GM23338 (cell line): Measurements from ENCODE around the gene TTC28. TPM values are rescaled to one million over a fixed set of nuclear protein-coding genes. Genes with fewer than 3 reads are reported as not detected.

Source experiments
- ATAC-seq: fragments of 200-7000 bp; cut with Tn5 transposase; 3 replicates; pipeline ENCODE4 v1.9.1; 2020
- DNase-seq: peaks from one replicate; pipeline ENCODE4 v3.0.0-alpha.2; 2015; ENCODE audit warnings: low spot score
- H2AFZ ChIP-seq: fragments of 200-600 bp; sonication (generic); 2 replicates; pipeline ENCODE4 v1.8.0; 2016; ENCODE audit warnings: antibody characterized with exemption, mild to moderate bottlenecking, moderate library complexity
- H3F3A ChIP-seq: fragments of 200-600 bp; sonication (generic); replicated peaks from 2 replicates; pipeline ENCODE4 v1.8.0; 2017; ENCODE audit warnings: antibody characterized with exemption, mixed run types, low read depth
- H3K27ac ChIP-seq: fragments of 200-600 bp; sonication (generic); 2 replicates; pipeline ENCODE4 v1.6.1; 2016; ENCODE audit warnings: low read depth
- H3K27me3 ChIP-seq: fragments of 200-600 bp; sonication (generic); 2 replicates; pipeline ENCODE4 v1.8.0; 2016; ENCODE audit warnings: mild to moderate bottlenecking, mixed run types, moderate library complexity; ENCODE audit not compliant: insufficient read depth
- H3K36me3 ChIP-seq: fragments of 200-600 bp; sonication (generic); 2 replicates; pipeline ENCODE4 v1.8.0; 2016; ENCODE audit warnings: mild to moderate bottlenecking; ENCODE audit not compliant: insufficient read depth
- H3K4me1 ChIP-seq: fragments of 200-600 bp; sonication (generic); 2 replicates; pipeline ENCODE4 v1.8.0; 2016; ENCODE audit warnings: mild to moderate bottlenecking, moderate library complexity; ENCODE audit not compliant: insufficient read depth
- H3K4me2 ChIP-seq: fragments of 200-600 bp; sonication (generic); 2 replicates; pipeline ENCODE4 v1.7.1; 2017; ENCODE audit warnings: mixed run types
- H3K4me3 ChIP-seq: fragments of 200-600 bp; sonication (generic); 2 replicates; pipeline ENCODE4 v1.6.1; 2016; ENCODE audit warnings: mixed run types
- H3K79me2 ChIP-seq: fragments of 200-600 bp; sonication (generic); replicated peaks from 2 replicates; pipeline ENCODE4 v1.8.0; 2017; ENCODE audit warnings: mild to moderate bottlenecking; ENCODE audit not compliant: insufficient read depth
- H3K9me2 ChIP-seq: fragments of 200-600 bp; sonication (generic); 2 replicates; pipeline ENCODE4 v1.8.0; 2017; ENCODE audit not compliant: insufficient read depth
- H4K20me1 ChIP-seq: fragments of 200-600 bp; sonication (generic); replicated peaks from 2 replicates; pipeline ENCODE4 v1.8.0; 2017; ENCODE audit warnings: mild to moderate bottlenecking; ENCODE audit not compliant: insufficient read depth
- H3K27ac Mint-ChIP-seq: 2 replicates; pipeline ENCODE4 v1.8.0; 2020; ENCODE audit warnings: inconsistent platforms, mild to moderate bottlenecking, moderate library complexity, mixed read lengths
- H3K27me3 Mint-ChIP-seq: 3 replicates; pipeline ENCODE4 v1.8.0; 2022; ENCODE audit warnings: low read depth, mild to moderate bottlenecking, moderate library complexity, mixed read lengths, inconsistent platforms; ENCODE audit not compliant: insufficient read depth, poor library complexity
- H3K36me3 Mint-ChIP-seq: 3 replicates; pipeline ENCODE4 v1.8.0; 2021; ENCODE audit warnings: low read depth, mild to moderate bottlenecking, inconsistent platforms, moderate library complexity, mixed read lengths
- H3K4me1 Mint-ChIP-seq: 3 replicates; pipeline ENCODE4 v1.8.0; 2020; ENCODE audit warnings: mild to moderate bottlenecking, inconsistent platforms, mixed read lengths
- H3K4me3 Mint-ChIP-seq: 3 replicates; pipeline ENCODE4 v1.8.0; 2021; ENCODE audit warnings: moderate library complexity, mild to moderate bottlenecking, inconsistent platforms, mixed read lengths
- H3K9me3 Mint-ChIP-seq: 3 replicates; pipeline ENCODE4 v1.8.0; 2020; ENCODE audit warnings: moderate library complexity, mild to moderate bottlenecking, inconsistent platforms, mixed read lengths
- CREB1 ChIP-seq: fragments of 250-450 bp; sonication (Bioruptor Pico); IDR thresholded peaks from 2 replicates; pipeline ENCODE4 v1.5.0; 2020; ENCODE audit warnings: low read depth, mild to moderate bottlenecking, moderate library complexity
- EZH2phosphoT487 ChIP-seq: fragments of 200-600 bp; sonication (generic); IDR thresholded peaks from one replicate; pipeline ENCODE4 v1.8.1; 2018; ENCODE audit warnings: antibody characterized with exemption; ENCODE audit not compliant: unreplicated experiment
- JUNB ChIP-seq: IDR thresholded peaks from one replicate; pipeline ENCODE4 v1.6.1; 2016; ENCODE audit warnings: antibody characterized with exemption; ENCODE audit not compliant: unreplicated experiment
- POLR2AphosphoS5 ChIP-seq: IDR thresholded peaks from 2 replicates; pipeline ENCODE4 v1.6.1; 2016; ENCODE audit warnings: antibody characterized with exemption, low read depth
- STAT1 ChIP-seq: IDR thresholded peaks from one replicate; pipeline ENCODE4 v1.6.1; 2016; ENCODE audit warnings: antibody characterized with exemption; ENCODE audit not compliant: unreplicated experiment
- ZNF114 ChIP-seq: fragments of 250-450 bp; sonication (Bioruptor Pico); IDR thresholded peaks from 2 replicates; pipeline ENCODE4 v1.5.0; 2020; ENCODE audit warnings: mild to moderate bottlenecking, moderate library complexity
- polyA plus RNA-seq: library from polyadenylated mRNA; unstranded; fragments of >200 nt; fragmentation: Nextera tagmentation; extraction: Ambion mirVana; gene quantifications from 2 replicates; pipeline ENCODE4 v1.2.1, GENCODE V29; 2016
- total RNA-seq: library from RNA; depleted of rRNA; stranded (reverse); fragments of >200 nt; shearing (Covaris generic); gene quantifications from 2 replicates; pipeline ENCODE4 v1.2.3, GENCODE V29; 2014
- TF ChIP-seq, protein P1 (sequence below): IDR thresholded peaks from one replicate; pipeline ENCODE4 v1.6.1; 2018; ENCODE audit warnings: antibody characterized with exemption; ENCODE audit not compliant: unreplicated experiment
- TF ChIP-seq, protein P2 (sequence below): fragments of 250-450 bp; sonication (Bioruptor Pico); IDR thresholded peaks from 2 replicates; pipeline ENCODE4 v1.5.0; 2020; ENCODE audit warnings: mild to moderate bottlenecking, moderate library complexity
- TF ChIP-seq, protein P3 (sequence below): IDR thresholded peaks from 2 replicates; pipeline ENCODE4 v1.6.1; 2016; ENCODE audit warnings: antibody characterized with exemption

The TTC28 gene
- total and polyA plus RNA-seq, 2 experiments from 2014 or later: 4.5 to 16.1 TPM

DNA sequence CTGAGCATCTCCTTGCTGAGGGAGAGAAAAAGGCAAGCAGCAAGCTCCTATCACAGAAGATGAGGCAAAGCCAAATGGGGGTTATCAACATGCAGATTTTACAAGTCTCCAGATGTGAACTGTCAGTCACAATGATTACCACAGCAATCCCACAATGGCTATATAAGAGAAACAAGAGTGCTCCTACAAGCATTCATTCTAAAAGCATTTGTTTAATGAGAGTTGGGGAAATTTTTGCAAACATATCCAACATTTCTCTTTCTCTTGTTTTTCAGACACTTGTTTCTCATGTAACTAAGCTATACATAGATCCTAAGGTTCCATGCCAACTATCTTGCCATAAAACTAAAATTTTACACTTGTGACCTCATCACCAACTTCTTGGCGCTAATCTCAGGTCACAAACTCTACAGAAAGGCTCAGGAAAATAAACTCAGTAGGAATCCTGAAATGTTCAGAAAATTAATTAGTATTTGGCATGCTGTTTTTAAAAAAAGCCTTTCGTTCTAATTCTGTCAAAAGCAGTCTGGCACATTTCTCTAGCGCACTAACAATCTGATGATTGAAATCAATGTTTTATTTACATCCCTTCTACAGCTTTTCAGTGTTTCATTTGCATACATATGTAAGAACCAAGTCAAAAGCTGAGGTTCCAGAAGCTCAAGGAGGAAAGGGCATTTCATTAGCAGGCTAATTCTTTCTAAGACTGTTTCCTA, 199.5 kb downstream of the TTC28 start (continued):
- TF ChIP-seq, protein P1, sequence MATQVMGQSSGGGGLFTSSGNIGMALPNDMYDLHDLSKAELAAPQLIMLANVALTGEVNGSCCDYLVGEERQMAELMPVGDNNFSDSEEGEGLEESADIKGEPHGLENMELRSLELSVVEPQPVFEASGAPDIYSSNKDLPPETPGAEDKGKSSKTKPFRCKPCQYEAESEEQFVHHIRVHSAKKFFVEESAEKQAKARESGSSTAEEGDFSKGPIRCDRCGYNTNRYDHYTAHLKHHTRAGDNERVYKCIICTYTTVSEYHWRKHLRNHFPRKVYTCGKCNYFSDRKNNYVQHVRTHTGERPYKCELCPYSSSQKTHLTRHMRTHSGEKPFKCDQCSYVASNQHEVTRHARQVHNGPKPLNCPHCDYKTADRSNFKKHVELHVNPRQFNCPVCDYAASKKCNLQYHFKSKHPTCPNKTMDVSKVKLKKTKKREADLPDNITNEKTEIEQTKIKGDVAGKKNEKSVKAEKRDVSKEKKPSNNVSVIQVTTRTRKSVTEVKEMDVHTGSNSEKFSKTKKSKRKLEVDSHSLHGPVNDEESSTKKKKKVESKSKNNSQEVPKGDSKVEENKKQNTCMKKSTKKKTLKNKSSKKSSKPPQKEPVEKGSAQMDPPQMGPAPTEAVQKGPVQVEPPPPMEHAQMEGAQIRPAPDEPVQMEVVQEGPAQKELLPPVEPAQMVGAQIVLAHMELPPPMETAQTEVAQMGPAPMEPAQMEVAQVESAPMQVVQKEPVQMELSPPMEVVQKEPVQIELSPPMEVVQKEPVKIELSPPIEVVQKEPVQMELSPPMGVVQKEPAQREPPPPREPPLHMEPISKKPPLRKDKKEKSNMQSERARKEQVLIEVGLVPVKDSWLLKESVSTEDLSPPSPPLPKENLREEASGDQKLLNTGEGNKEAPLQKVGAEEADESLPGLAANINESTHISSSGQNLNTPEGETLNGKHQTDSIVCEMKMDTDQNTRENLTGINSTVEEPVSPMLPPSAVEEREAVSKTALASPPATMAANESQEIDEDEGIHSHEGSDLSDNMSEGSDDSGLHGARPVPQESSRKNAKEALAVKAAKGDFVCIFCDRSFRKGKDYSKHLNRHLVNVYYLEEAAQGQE: no peak

DNA sequence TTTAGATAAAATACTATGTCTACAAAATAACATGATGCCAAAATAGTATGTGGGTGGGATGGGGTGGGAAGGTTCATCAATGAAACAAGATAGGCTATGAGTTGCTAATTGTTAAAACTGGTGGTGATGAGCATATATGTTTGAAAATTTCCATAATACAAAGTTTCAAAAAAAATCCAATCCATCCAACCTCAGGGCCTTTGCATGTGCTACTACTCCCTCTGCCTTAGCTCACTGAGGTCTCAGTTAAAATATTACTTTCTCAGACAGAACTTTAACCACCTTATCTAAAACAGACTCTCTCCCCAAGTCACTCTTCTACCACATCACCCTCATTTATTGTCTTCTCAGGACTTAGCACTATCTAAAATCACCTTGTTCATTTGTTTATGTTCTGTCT, 201.1 kb downstream of the TTC28 start:
- no peaks in the 10 kb centered on the region for H4K20me1 ChIP-seq
- H2AFZ ChIP-seq: no peak overlapping the region
- H3K4me2 ChIP-seq: no peak overlapping the region
- no peaks in the 10 kb centered on the region for H3K4me1 ChIP-seq
- no peak overlapping the region for H3K27ac ChIP-seq
- no peak overlapping the region for H3K4me3 ChIP-seq
- Mint-ChIP-seq H3K4me1 (peaks cover 13% of the 10 kb centered on the region), H3K36me3 (no peaks in the 10 kb centered on the region), H3K4me3 (no peak overlapping the region), H3K27me3 (no peaks in the 10 kb centered on the region), H3K9me3 (no peaks in the 10 kb centered on the region), H3K27ac (no peak overlapping the region)
- H3K9me2 ChIP-seq: no peaks in the 10 kb centered on the region
- H3K36me3 ChIP-seq: no peaks in the 10 kb centered on the region
- no peak for ATAC-seq
- H3F3A ChIP-seq: no peaks in the 10 kb centered on the region
- H3K27me3 ChIP-seq: no peaks in the 10 kb centered on the region
- no peak for DNase-seq
- no peaks in the 10 kb centered on the region for H3K79me2 ChIP-seq
- TF ChIP-seq, protein P1: no peak
- TF ChIP-seq POLR2AphosphoS5 (no peak), CREB1 (CRISPR knock-in tag) (no peak), STAT1 (no peak), JUNB (no peak), EZH2phosphoT487 (no peak), ZNF114 (no peak)
- TF ChIP-seq, protein P2, sequence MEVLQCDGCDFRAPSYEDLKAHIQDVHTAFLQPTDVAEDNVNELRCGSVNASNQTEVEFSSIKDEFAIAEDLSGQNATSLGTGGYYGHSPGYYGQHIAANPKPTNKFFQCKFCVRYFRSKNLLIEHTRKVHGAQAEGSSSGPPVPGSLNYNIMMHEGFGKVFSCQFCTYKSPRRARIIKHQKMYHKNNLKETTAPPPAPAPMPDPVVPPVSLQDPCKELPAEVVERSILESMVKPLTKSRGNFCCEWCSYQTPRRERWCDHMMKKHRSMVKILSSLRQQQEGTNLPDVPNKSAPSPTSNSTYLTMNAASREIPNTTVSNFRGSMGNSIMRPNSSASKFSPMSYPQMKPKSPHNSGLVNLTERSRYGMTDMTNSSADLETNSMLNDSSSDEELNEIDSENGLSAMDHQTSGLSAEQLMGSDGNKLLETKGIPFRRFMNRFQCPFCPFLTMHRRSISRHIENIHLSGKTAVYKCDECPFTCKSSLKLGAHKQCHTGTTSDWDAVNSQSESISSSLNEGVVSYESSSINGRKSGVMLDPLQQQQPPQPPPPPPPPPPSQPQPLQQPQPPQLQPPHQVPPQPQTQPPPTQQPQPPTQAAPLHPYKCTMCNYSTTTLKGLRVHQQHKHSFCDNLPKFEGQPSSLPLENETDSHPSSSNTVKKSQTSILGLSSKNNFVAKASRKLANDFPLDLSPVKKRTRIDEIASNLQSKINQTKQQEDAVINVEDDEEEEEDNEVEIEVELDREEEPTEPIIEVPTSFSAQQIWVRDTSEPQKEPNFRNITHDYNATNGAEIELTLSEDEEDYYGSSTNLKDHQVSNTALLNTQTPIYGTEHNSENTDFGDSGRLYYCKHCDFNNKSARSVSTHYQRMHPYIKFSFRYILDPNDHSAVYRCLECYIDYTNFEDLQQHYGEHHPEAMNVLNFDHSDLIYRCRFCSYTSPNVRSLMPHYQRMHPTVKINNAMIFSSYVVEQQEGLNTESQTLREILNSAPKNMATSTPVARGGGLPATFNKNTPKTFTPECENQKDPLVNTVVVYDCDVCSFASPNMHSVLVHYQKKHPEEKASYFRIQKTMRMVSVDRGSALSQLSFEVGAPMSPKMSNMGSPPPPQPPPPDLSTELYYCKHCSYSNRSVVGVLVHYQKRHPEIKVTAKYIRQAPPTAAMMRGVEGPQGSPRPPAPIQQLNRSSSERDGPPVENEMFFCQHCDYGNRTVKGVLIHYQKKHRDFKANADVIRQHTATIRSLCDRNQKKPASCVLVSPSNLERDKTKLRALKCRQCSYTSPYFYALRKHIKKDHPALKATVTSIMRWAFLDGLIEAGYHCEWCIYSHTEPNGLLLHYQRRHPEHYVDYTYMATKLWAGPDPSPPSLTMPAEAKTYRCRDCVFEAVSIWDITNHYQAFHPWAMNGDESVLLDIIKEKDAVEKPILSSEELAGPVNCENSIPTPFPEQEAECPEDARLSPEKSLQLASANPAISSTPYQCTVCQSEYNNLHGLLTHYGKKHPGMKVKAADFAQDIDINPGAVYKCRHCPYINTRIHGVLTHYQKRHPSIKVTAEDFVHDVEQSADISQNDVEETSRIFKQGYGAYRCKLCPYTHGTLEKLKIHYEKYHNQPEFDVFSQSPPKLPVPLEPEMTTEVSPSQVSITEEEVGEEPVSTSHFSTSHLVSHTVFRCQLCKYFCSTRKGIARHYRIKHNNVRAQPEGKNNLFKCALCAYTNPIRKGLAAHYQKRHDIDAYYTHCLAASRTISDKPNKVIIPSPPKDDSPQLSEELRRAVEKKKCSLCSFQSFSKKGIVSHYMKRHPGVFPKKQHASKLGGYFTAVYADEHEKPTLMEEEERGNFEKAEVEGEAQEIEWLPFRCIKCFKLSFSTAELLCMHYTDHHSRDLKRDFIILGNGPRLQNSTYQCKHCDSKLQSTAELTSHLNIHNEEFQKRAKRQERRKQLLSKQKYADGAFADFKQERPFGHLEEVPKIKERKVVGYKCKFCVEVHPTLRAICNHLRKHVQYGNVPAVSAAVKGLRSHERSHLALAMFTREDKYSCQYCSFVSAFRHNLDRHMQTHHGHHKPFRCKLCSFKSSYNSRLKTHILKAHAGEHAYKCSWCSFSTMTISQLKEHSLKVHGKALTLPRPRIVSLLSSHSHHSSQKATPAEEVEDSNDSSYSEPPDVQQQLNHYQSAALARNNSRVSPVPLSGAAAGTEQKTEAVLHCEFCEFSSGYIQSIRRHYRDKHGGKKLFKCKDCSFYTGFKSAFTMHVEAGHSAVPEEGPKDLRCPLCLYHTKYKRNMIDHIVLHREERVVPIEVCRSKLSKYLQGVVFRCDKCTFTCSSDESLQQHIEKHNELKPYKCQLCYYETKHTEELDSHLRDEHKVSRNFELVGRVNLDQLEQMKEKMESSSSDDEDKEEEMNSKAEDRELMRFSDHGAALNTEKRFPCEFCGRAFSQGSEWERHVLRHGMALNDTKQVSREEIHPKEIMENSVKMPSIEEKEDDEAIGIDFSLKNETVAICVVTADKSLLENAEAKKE (CRISPR knock-in tag): no peak
- TF ChIP-seq, protein P3, sequence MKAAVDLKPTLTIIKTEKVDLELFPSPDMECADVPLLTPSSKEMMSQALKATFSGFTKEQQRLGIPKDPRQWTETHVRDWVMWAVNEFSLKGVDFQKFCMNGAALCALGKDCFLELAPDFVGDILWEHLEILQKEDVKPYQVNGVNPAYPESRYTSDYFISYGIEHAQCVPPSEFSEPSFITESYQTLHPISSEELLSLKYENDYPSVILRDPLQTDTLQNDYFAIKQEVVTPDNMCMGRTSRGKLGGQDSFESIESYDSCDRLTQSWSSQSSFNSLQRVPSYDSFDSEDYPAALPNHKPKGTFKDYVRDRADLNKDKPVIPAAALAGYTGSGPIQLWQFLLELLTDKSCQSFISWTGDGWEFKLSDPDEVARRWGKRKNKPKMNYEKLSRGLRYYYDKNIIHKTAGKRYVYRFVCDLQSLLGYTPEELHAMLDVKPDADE: no peak
